DMS153 treated with DMSO at 0.1 percent for 48 hours (cell line): ENCODE data around the gene ANKDD1A.

Source experiments
- DNase-seq: peaks from one replicate; lab custom pipeline; 2025; ENCODE audit not compliant: unreplicated experiment; lab: John Stamatoyannopoulos, UW

Gene ANKDD1A

GRCh38 chr15:64960153-64960552 is 48.5 kb downstream of the ANKDD1A start:
- no peak for DNase-seq

DNA sequence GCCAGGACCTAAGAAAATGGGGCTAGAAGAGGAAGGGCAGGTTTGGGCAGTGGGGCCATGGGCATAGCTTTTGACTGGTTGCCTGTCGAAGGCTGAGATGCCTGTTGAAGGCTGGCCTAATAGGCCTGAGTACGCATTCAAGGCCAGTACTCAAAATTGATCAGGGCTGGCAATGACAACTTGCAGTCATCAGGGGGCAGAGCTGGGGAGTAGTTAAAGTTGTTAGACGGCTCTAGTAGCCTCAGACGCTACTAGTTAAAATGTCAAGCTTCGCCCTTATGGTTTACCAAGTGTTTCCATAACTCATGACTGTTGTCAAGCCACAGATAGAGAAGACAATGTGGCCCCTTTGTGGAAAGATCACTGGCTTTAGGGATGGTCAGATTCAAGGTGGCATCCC is 49.3 kb downstream of the ANKDD1A start:
- no peak for DNase-seq

GRCh38 chr15:64969401-64969800 is 57.7 kb downstream of the ANKDD1A start:
- no peak for DNase-seq

- no peak for DNase-seq
Measured at GRCh38 chr15:64970698-64971097, 59.0 kb downstream of the ANKDD1A start.

GRCh38 chr15:64975390-64975789 is 63.7 kb downstream of the ANKDD1A start:
- DNase-seq = no peak

DNA sequence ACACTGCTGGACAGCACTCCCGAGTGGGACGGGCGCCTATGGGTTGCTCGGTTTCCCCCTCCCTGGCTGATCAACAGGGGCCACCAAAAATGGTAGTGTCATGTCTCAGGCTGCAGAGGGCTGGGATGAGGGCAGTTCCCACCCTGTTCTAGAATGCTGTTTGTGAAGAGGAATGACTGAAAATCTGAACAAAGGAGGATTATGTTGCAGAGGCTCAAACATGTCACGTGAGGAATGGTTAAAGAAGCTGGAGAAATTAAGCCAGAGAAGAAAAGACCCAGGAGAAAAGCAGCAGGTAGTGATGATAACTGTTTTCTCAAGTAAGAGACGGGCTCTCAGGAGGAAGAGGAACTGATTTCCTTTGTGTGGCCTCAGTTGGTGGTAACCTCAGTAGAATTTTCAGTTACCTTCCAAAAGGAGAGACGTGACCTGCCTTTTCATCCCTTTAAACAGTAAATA is 67.6 kb downstream of the ANKDD1A start:
- DNase-seq = no peak

DNA sequence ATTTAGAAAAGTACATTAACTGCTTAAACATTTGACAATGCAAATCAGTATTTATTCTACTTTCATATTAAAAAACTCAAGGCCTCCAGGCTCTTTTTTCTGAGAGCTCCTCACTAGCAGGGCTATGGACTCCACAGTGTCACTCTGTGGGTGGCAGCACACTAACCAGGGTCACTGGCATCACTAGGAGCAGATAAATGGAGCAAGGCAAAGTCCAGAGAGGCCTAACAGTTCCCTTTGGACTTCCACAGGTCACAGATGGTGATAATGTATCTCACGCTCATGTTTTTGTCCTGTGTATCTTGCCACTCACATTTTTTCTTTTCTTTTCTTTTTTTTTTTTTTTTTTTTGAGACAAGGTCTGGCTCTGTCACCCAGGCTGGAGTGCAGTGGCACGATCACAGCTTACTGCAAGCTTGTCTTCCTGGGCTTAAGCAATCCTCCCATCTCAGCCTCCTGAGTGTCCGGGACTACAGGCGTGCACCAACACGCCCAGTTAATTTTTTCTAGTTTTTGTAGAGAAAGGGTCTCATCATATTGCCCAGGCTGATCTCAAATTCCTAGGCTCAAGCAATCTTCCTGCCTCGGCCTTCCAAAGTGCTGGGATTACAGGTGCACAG is 70.2 kb downstream of the ANKDD1A start:
- DNase-seq = no peak

DNA sequence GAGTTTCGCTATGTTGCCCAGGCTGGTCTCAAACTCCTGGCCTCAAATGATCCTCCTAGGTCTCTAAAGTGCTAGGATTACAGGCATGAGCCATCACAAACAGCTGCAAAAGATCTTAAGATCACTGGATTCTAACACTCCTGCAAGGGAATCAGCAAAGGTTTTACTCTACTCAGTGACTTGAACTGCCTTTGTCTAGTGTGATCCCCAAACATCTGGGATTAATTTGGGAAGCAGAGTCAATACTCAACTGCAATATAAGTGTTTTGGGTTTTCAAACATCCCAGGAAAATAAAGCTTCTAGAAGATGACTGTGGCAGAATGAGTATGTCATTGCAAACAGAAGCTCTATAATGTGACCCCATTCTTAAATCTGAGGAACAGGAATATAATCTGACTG is 70.8 kb downstream of the ANKDD1A start:
- DNase-seq = no peak

DNA sequence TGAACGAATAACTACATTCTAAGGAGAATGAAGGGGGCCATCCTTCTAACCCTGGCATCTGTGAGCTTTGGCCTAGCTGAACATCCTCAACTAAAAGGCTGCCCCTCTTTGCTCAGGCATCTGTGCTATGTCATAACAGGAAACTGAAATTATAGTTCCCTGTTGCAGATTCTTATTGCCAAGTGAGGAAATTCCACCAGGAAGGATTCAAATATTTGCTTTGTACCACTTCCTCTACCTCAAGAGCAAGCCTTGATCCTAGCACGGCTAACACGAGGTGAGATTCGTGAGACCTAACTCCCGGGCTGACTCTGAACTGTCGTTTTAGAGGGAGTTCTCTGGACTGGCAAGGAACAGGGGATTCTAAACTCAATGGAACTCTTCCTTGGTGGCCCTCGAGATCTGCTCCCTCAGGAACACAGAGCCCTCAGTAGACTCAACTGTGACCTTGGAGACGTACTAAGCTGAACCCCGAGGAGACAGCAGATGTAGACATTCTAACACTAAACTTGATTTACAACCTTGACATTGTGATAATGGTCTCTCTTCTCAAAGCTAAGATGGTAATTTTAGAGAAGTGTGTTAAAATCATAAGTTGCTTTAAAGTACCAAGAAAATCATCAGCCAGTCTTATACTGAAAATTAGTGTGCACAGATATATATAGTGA is 73.8 kb downstream of the ANKDD1A start:
- no peak for DNase-seq

GRCh38 chr15:64987136-64987535 is 75.4 kb downstream of the ANKDD1A start:
- DNase-seq = no peak

DNA sequence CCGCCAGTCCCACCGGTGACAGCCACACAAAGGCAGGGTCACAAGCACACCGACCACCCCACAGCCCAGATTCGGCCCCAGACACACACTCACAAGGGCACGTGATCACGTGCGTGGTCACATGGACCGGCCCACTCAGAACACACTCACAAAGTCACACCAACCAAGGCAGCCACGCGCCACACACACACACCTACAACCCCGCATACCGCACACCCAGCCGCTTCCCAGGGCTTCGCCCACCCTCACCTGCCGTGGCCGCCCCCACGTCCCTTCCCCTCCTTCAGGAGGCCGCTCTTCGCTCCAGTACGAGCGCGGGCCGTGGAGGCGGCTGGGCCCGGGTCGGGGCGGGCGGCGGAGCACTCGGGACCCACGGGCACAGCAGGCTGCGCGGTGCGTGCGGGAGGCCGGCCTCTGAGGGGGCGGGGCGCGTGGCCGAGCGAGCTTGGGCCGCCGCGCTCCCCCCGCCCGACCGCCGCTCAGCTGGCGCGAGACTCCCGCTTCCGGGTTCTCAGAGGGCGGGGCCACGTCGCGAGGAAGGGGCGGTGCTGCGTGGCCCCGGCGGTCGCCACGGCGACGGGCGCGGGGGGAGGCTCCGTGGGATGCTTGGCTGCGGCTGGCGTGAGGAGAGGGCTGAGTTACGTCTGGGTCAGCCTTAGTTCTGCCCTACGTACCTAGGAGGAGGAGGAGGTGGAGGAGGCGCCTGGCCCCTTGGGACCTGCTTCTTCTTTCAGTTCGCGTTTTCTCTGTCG is 77.9 kb downstream of the ANKDD1A start, which contains the start of gene SPG21:
TSS of gene SPG21 (minus strand) at position 499 of the 752 bp plus-strand sequence. CDS start 6,345 bp downstream, outside the sequence.
- peak; percentile 41 for DNase-seq

DNA sequence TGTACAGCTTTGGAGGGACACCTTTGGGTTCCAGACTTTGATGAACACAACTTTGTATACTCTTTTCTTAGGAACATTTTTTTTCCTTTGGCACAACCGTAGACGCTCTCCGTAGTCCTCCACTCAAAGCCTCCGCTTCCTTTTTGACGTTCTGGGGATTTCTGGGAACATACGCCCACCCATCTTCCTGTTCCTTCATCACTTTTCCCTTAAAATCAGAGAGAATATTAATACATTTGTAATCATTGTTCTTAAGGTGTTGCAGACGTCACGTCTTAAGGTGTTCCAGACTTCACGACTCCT is 78.4 kb downstream of the ANKDD1A start:
- DNase-seq = peak; percentile 41

DNA sequence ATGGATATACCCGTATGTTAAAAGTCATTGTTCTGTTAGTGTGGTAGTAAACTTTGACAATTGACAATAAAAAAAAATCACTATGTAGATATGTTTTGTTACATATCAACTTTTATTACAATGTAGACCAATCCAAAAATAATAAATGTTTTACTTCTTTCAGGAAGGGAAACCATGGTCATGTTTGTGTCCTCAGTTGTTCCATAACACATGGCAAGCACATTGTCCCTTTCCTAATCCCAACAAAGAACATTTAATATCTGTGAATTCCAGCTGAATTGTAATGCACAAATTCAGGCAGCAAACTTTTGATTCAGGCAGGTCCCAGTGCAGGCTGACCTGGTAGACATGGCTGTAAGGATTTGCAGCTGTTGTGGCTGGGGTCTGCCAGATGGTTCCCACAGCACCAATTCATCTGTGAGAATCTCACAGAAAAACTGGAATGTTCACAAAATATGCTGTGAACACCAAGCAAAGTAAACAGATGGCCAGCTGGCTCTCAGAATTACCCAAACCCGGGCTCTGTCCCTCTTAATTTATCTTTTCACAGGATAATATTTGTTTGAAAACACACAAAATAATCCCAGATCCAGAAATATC is 79.9 kb downstream of the ANKDD1A start:
- no peak for DNase-seq

- no peak for DNase-seq
Measured at GRCh38 chr15:64993290-64993689, 81.6 kb downstream of the ANKDD1A start.

GRCh38 chr15:64997066-64997465 is 85.4 kb downstream of the ANKDD1A start:
- DNase-seq = no peak

- DNase-seq = no peak
Measured at GRCh38 chr15:64997745-64998375, 86.2 kb downstream of the ANKDD1A start.

DNA sequence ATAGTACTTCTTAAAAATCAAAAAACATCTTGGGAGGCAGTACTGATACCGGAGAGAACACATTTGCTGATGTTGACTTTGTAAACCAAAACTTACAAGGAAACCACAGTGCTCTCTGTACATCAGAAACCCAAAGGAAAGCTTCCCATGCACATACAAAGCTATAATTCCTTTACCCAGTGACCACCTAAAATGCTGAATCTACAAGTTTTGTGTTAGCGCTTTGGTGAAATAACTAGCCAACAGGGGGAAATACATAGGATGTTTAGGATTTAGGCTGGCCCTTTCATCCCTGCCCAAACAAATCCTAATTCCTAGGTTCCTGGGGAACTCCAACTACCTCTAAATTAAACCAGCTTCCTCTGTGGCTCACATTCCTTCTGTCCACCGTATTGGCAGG is 93.3 kb downstream of the ANKDD1A start:
- no peak for DNase-seq

- no peak for DNase-seq
Measured at GRCh38 chr15:65006876-65007275, 95.2 kb downstream of the ANKDD1A start.
